Omental fat pad (tissue), 4 donors: ENCODE data around the gene MPRIP. TPM values are rescaled to one million over a fixed set of nuclear protein-coding genes. Genes with fewer than 3 reads are reported as not detected.
"Not testable (repeated sequence)": the region's sequence is repeated elsewhere in the genome, so short reads cannot be mapped to it uniquely, and the experiment has no call there.

Source experiments
- ATAC-seq: fragments of 150-250 bp; one replicate; pipeline ENCODE4 v1.9.1; 2016; ENCODE audit warnings: mild to moderate bottlenecking, moderate library complexity; ENCODE audit not compliant: low FRiP score
- DNase-seq: peaks from one replicate; pipeline ENCODE4 v3.0.0-alpha.2; 2019; ENCODE audit warnings: low spot score
- CTCF ChIP-seq, 3 donors: fragments of 450-650 bp; IDR thresholded peaks; one replicate each; pipeline ENCODE4 v1.5.1; 2016 to 2017; ENCODE audit warnings: antibody characterized with exemption in 3 of 3, mild to moderate bottlenecking in 3 of 3, moderate library complexity in 2 of 3
- total RNA-seq, 4 donors: library from RNA; depleted of rRNA; stranded (reverse); fragments of >200 nt; gene quantifications; one replicate each; pipeline ENCODE4 v1.1.0, GENCODE V29; 2016

MPRIP gene
- total RNA-seq, 4 donors from 2014 or later = 68.6 to 196 (median 125) TPM

GRCh38 chr17:17014748-17015124, 27.5 kb upstream of the MPRIP start:
- ATAC-seq = peak; percentile 63
- not testable (repeated sequence) for DNase-seq

GRCh38 chr17:17015230-17015629, 27.0 kb upstream of the MPRIP start:
- TF ChIP-seq CTCF (IDR thresholded peaks at IDR 0.05) = no peak
- no peak for ATAC-seq
- no peak for DNase-seq

GRCh38 chr17:17016199-17017197, 25.8 kb upstream of the MPRIP start:
- DNase-seq, ATAC-seq: not testable (repeated sequence)

GRCh38 chr17:17017343-17018014, 24.8 kb upstream of the MPRIP start:
- TF ChIP-seq CTCF (IDR thresholded peaks at IDR 0.05) = no peak
- DNase-seq = no peak
- no peak for ATAC-seq

GRCh38 chr17:17018021-17018441, 24.2 kb upstream of the MPRIP start:
- ATAC-seq (no peak), DNase-seq (no peak)
- TF ChIP-seq CTCF (IDR thresholded peaks at IDR 0.05) = no peak

- no peak for TF ChIP-seq CTCF (IDR thresholded peaks at IDR 0.05)
- DNase-seq = no peak
- no peak for ATAC-seq
These were observed 23.4 kb upstream of the MPRIP start for GRCh38 chr17:17018612-17019429.

GRCh38 chr17:17019430-17019762, 22.9 kb upstream of the MPRIP start:
- TF ChIP-seq CTCF (IDR thresholded peaks at IDR 0.05) = no peak
- ATAC-seq (no peak), DNase-seq (no peak)
